IPS-18a (cell line): ENCODE data around the gene SERPINA1.
"Not testable (repeated sequence)": the region's sequence is repeated elsewhere in the genome, so short reads cannot be mapped to it uniquely, and the experiment has no call there.

Experiments used
- H3K27ac ChIP-seq: one replicate; pipeline ENCODE4 v1.5.1; 2013; ENCODE audit warnings: low read length
- H3K27me3 ChIP-seq: one replicate; pipeline ENCODE4 v1.6.1; 2013; ENCODE audit warnings: mild to moderate bottlenecking, low read length; ENCODE audit not compliant: control insufficient read depth, insufficient read depth
- H3K36me3 ChIP-seq: one replicate; pipeline ENCODE4 v1.6.1; 2013; ENCODE audit warnings: low read depth, low read length; ENCODE audit not compliant: control insufficient read depth
- H3K4me1 ChIP-seq: one replicate; pipeline ENCODE4 v1.6.1; 2013; ENCODE audit warnings: low read depth, low read length; ENCODE audit not compliant: control insufficient read depth
- H3K4me3 ChIP-seq: one replicate; pipeline ENCODE4 v1.5.1; 2013; ENCODE audit warnings: low read length
- H3K9ac ChIP-seq: one replicate; pipeline ENCODE4 v1.6.1; 2013; ENCODE audit warnings: mild to moderate bottlenecking, low read length, moderate library complexity
- H3K9me3 ChIP-seq: one replicate; pipeline ENCODE4 v1.6.1; 2013; ENCODE audit warnings: low read depth, low read length; ENCODE audit not compliant: control insufficient read depth

Gene SERPINA1

DNA sequence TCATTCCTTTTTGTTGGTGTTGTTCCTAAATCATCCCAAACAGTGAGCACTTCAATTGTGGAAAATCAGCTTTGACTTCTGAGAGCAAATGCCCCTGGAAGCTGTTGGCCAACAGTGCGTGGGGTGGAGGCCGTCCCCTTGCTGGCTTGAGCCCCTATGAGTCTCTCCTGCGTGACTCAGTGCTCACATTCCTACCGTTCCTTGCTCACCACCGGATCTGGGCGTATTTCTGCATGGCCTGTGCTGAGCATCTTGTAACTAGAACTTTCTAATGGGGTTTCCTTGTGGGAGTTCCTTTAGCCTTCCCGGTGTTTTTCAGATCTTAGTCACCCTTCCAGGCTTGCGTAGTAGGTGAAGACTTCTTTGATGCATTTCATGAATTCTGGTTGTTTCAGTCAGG lies 14.7 kb downstream of the SERPINA1 start:
- Histone ChIP-seq H3K9ac (no peak overlapping the region), H3K4me1 (peaks cover 11% of the 10 kb centered on the region), H3K4me3 (no peak overlapping the region), H3K36me3 (no peaks in the 10 kb centered on the region), H3K9me3 (no peaks in the 10 kb centered on the region), H3K27ac (no peak overlapping the region), H3K27me3 (no peaks in the 10 kb centered on the region)

DNA sequence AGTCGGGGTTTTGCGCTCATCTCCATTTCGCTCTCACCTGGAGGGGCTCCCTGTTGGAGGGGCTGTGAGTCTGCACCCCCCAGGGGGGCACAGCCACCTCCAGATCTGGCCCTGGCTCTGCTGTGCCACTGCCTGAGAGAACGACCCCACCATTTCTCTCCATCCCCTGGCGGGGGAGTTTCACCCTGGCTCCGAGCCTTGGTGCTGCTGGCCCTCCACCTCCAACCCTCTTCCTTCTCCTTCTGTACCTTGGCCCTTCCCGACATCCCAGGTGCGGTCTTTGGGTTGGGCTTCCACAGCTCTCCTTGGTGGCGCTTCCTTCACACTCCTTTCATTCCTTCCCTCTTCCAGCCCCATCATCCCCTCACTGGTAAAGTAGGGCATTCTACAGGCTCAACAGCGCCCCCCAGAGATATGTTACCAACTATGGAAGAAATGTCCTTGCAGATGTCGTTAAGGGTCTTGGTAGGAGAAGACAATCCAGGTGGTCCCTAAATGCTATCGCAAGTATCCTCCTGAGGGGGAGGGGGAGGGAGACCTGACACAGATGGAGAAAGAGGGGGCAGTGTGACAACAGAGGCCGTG lies 16.3 kb downstream of the SERPINA1 start:
- Histone ChIP-seq H3K36me3 (no peaks in the 10 kb centered on the region), H3K4me1 (peaks cover 11% of the 10 kb centered on the region), H3K27me3 (no peaks in the 10 kb centered on the region), H3K9me3 (no peaks in the 10 kb centered on the region), H3K9ac (no peak overlapping the region), H3K27ac (no peak overlapping the region), H3K4me3 (no peak overlapping the region)

DNA sequence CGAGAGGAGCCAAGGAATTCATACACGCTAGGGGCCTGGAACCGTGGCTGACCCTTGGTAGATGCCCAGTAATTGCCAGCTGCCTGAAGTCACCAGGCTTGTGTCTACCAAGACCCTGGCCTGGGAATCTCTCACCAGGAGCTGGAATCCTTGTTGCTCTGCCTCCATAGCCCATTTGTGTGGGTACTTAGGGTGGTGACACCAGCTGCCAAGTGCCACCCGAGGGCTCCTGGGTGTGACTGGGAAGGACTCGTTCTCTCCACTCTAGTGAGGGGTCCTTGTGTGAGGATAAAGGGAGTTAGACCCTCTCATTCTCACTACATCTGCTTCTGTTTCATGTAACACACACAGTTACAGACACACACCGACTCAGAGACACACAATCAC lies 17.9 kb downstream of the SERPINA1 start:
- H3K36me3 ChIP-seq, result no peaks in the 10 kb centered on the region
- no peak overlapping the region for H3K27ac ChIP-seq
- no peaks in the 10 kb centered on the region for H3K9me3 ChIP-seq
- no peak overlapping the region for H3K4me3 ChIP-seq
- H3K4me1 ChIP-seq, result peaks cover 9% of the 10 kb centered on the region
- H3K9ac ChIP-seq, result no peak overlapping the region
- H3K27me3 ChIP-seq, result no peaks in the 10 kb centered on the region

DNA sequence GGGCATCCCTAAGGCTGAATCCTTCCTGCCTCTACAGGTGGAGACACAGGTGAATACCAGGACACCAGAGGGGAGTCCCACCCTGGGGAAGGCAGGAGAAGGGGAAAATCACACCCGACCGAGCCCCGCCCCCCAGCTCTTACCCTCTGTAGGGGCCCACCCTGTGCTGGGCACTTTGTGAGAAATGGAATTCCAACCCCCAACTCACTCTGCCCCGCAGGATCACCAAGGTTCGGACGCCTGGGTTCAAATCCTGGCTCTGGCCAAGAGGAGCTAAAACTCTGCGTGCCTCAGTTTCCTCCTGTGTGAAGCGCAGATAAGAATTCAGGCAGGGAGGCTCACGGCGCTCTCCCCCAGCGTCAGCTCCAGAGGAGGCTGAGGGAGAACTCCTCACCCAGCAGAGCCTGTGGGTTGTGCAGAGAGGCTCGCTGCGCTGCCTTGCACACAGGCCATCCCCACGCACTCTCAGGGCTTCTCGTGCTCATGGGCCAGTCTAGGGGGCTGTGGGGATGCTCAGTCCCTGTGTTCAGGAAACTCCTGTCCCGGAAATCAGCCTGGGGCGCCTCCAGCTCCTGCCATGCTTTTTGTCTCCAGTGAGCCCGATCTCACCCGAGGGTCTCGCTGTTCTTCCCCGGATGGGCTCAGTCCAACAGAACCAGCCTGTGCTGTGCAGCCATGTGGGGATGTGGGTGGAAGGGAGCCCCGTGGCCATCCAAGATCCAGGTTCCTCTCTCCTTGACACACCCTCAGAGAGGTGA lies 18.5 kb downstream of the SERPINA1 start:
- H3K9ac ChIP-seq, H3K36me3 ChIP-seq, H3K4me3 ChIP-seq, H3K9me3 ChIP-seq, H3K27me3 ChIP-seq, H3K27ac ChIP-seq, H3K4me1 ChIP-seq: not testable (repeated sequence)

DNA sequence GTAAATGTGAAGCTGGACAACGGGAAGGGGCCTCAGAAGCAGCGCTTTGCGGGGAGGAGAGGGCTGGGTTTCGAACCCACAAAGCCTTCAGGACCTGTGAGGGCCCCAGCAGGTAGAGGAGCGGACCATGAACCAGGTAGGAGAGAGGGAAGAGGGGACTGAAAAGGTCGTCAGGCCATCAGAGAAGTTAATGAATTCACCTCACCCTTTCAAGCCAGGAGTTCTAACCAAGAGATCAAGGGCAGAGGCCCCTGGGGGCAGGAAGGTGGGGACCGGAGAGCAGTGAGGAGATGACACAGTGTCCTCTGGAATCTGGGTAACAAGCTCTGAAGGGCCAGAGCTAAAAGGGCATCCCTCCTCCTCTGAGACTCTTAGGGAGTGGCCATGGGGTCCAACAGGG lies 19.4 kb downstream of the SERPINA1 start:
- H3K9ac ChIP-seq, result no peak overlapping the region
- H3K9me3 ChIP-seq, result no peaks in the 10 kb centered on the region
- H3K36me3 ChIP-seq, result no peaks in the 10 kb centered on the region
- H3K4me3 ChIP-seq, result no peak overlapping the region
- no peaks in the 10 kb centered on the region for H3K27me3 ChIP-seq
- H3K4me1 ChIP-seq, result no peaks in the 10 kb centered on the region
- no peak overlapping the region for H3K27ac ChIP-seq

DNA sequence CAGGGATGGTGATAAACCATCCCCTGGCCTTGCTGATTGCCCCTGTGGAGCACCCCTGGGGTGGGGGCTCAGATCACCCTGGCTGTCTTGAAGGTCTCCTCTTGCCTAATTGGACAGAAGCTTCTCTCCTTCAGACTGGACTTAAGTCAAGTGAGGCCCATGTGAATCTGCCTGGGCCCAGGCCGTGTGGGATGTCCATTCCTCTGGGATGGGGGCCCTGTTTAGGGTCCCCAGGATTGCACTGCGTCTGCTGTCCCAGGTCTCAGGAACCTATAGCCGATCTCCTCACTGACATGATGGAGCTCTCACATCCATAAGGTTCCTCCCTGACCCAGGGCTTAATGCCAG lies 20.2 kb downstream of the SERPINA1 start:
- H3K36me3 ChIP-seq, result no peaks in the 10 kb centered on the region
- H3K4me3 ChIP-seq, result no peak overlapping the region
- H3K9me3 ChIP-seq, result no peaks in the 10 kb centered on the region
- H3K27me3 ChIP-seq, result no peaks in the 10 kb centered on the region
- no peak overlapping the region for H3K9ac ChIP-seq
- H3K4me1 ChIP-seq, result no peaks in the 10 kb centered on the region
- no peak overlapping the region for H3K27ac ChIP-seq

DNA sequence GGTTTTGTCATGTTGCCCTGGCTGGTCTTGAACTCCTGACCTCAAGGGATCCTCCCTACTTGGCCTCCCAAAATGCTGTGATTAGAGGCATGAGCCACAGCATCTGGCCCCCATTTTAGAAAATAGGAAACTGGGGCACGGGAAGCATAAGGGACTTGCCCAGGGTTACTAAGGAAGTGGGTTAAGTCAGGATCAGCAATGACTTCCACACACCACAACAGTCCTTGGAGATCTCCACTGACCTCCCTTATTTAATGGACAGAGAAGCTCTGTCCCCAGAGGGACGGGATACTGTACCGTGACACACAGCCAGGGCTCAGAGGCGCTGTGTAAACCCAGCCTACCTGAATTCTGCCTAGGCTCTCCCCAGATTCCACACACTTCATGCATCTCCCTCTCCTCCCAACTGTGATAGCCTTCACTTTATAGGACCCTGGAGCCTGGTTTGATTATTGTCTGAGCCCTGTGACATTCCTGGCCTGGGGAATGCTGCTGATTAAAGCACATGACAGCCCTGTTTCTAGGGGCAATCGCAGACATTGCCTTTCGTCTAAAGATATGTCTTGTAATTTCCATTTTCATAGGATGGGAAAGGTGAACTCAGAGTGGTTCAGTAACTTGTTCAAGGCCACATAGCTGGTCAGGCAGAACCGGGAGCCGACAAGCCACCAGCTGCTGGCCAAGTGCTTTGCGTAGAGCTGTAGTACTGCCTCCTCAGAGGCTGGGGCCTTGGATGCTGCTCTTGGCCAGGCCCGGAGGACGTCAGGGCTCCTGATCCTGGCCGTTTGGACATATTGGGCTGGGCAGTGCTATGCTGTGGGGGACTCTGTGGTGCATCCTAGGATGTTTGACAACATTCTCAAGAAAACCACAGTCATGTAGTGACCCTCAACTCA lies 20.8 kb downstream of the SERPINA1 start:
- Histone ChIP-seq H3K36me3 (no peaks in the 10 kb centered on the region), H3K9me3 (no peaks in the 10 kb centered on the region), H3K27ac (no peak overlapping the region), H3K27me3 (no peaks in the 10 kb centered on the region), H3K9ac (no peak overlapping the region), H3K4me1 (no peaks in the 10 kb centered on the region), H3K4me3 (no peak overlapping the region)

DNA sequence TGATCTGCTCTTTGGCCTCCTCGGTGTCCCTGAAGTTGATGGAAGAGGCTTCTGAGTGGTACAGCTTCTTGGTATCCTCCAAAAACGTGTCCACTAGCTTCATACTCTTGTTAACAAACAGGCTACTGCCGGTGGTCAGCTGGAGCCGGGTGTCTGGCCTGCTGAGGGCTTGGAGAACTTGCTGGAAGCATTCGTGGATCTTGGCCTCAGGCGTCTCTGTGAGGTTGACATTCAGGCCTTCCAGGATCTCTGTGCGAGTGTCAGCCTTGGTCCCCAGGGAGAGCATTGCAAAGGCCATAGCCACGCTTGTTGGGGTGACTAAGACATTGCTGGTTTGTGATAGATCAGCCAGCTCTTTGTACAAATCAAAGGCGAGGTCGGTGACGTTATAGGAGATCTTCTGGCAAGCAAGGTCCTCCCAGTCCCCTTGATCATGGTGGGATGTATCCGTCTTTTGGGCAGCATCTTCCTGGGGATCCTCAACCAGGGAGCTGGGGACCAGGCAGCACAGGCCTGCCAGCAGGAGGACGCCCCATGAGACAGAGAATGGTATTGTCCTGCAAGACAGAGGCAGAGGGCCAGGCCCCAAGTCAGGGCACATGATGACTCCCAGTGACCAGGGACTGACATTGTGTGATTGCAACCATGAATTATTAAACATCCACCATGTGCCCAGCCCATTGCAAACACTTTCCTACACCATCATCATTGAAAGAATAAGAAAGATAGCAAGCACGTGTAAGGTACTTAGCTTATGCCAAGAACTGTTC lies 22.1 kb downstream of the SERPINA1 start, which contains the start of gene SERPINA2:
Gene SERPINA2 (minus strand): TSS at position 553 of the 770 bp plus-strand sequence.
- Histone ChIP-seq H3K27me3 (no peaks in the 10 kb centered on the region), H3K36me3 (no peaks in the 10 kb centered on the region), H3K9me3 (no peaks in the 10 kb centered on the region), H3K4me3 (no peak within 1 kb of the TSS), H3K27ac (no peak within 1 kb of the TSS), H3K4me1 (no peaks in the 10 kb centered on the region), H3K9ac (no peak within 1 kb of the TSS)

DNA sequence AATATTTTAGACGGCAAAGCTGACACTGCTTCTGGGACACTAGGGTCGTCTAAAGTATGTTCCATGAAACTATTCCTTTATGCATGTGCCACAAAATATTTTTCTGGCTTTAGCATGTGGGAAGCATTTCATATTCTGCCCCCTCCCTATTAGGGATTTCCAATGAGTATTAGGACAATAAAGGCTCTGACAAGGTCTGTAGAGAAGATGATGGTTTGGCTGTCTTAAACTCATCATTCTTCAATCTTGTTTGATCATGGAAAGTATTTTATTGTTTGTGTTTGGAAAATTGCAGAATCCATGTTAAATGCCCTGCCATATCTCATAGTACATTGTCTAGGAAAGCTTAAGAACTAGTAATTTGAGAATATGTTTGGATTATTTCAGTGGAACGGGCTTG lies 22.8 kb downstream of the SERPINA1 start:
- Histone ChIP-seq H3K4me1 (no peaks in the 10 kb centered on the region), H3K36me3 (no peaks in the 10 kb centered on the region), H3K27me3 (no peaks in the 10 kb centered on the region), H3K27ac (no peak overlapping the region), H3K9ac (no peak overlapping the region), H3K9me3 (no peaks in the 10 kb centered on the region), H3K4me3 (no peak overlapping the region)

DNA sequence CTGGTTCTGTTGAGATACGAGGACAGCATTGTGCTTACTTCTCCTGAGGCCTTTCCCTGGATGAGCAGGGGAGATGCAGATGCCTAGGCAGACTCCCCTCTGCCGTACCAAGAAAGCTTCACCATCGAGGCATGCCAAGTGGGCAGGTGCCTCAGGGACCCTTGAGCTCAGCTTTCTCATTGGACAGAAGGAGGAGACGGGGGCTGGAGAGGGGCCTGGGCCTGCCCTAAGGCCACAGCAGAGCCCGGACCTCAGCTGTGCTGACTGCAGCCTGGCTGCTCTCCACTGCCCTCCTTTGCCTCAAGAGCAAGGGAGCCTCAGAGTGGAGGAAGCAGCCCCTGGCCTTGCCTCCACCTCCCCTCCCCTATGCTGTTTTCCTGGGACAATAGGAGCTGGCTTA lies 23.4 kb downstream of the SERPINA1 start:
- Histone ChIP-seq H3K27me3 (no peaks in the 10 kb centered on the region), H3K27ac (no peak overlapping the region), H3K36me3 (no peaks in the 10 kb centered on the region), H3K4me1 (no peaks in the 10 kb centered on the region), H3K9ac (no peak overlapping the region), H3K4me3 (no peak overlapping the region), H3K9me3 (no peaks in the 10 kb centered on the region)

DNA sequence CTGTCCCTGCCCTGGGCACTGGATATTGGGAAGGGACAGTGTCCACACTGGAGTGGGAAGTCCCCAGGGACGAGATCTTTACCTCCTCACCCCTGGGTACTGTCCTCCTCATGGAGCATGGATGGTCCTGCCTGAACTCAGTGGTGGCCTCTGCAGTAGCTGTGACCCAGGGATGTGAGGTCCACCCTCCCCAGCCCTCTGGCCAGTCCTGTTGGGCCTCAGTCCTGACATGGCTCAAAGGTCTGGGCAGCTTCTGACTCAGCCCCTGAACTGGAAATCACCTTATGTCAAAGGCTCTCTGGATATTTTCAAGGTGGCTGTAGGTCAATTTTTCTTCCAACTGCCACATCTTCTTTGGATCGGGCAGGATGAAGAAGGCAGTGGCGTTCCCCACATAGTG lies 24.4 kb downstream of the SERPINA1 start:
- Histone ChIP-seq H3K27ac (no peak overlapping the region), H3K4me1 (no peaks in the 10 kb centered on the region), H3K9ac (no peak overlapping the region), H3K27me3 (no peaks in the 10 kb centered on the region), H3K9me3 (no peaks in the 10 kb centered on the region), H3K36me3 (no peaks in the 10 kb centered on the region), H3K4me3 (no peak overlapping the region)
